Tibial nerve (tissue), 4 donors: ENCODE measurements around the gene HOGA1. TPM values are rescaled to one million over a fixed set of nuclear protein-coding genes. Genes with fewer than 3 reads are reported as not detected.
A peak's percentile ranks its signal among the peaks of the same experiment; 100 is the strongest.

Experiments used
- DNase-seq, 2 donors: peaks; one replicate each; pipeline ENCODE4 v3.0.0-alpha.2; 2019; ENCODE audit warnings: low spot score in 2 of 2
- H3K27ac ChIP-seq, 4 donors: fragments of 200-600 bp; sonication (generic) in 3 of 4; one replicate each; pipeline ENCODE4 v1.5.1; 2017 to 2019; ENCODE audit warnings: mild to moderate bottlenecking in 1 of 4
- H3K27me3 ChIP-seq, 2 donors: fragments of 200-600 bp; sonication (generic) in 1 of 2; one replicate each; pipeline versions ENCODE4 v1.5.1 to v1.6.0; 2017 to 2019
- H3K36me3 ChIP-seq, 3 donors: fragments of 200-600 bp; sonication (generic); one replicate each; pipeline ENCODE4 v1.5.1; 2018 to 2019
- H3K4me1 ChIP-seq, 4 donors: fragments of 200-600 bp; sonication (generic) in 3 of 4; one replicate each; pipeline ENCODE4 v1.5.1; 2017 to 2019
- H3K4me3 ChIP-seq, 4 donors: fragments of 200-600 bp; sonication (generic) in 3 of 4; one replicate each; pipeline ENCODE4 v1.5.1; 2017 to 2019; ENCODE audit warnings: mild to moderate bottlenecking in 1 of 4, moderate library complexity in 1 of 4
- H3K9me3 ChIP-seq, 4 donors: fragments of 200-600 bp; sonication (generic) in 3 of 4; one replicate each; pipeline ENCODE4 v1.5.1; 2017 to 2019
- CTCF ChIP-seq, 5 experiments: fragments of 200-600 bp in 3 of 5; fragments of 450-650 bp in 2 of 5; sonication (generic) in 3 of 5; IDR thresholded peaks; one replicate each; pipeline ENCODE4 v1.5.1; 2016 to 2019; ENCODE audit warnings: antibody characterized with exemption in 5 of 5, mild to moderate bottlenecking in 3 of 5, moderate library complexity in 2 of 5
- EP300 ChIP-seq, 2 donors: sonication (generic); formaldehyde crosslinking; IDR thresholded peaks; one replicate each; pipeline ENCODE4 v1.6.1; 2017; ENCODE audit warnings: antibody characterized with exemption in 2 of 2, mild to moderate bottlenecking in 1 of 2
- POLR2A ChIP-seq, 2 donors: fragments of 450-650 bp; IDR thresholded peaks; one replicate each; pipeline ENCODE4 v1.6.1; 2017; ENCODE audit warnings: antibody characterized with exemption in 2 of 2, mild to moderate bottlenecking in 2 of 2, moderate library complexity in 2 of 2
- WGBS, 2 donors: methylation state at CpG; one replicate each; pipeline ENCODE4 v1.1.5; 2018; 5-methylcytosine and 5-hydroxymethylcytosine counted together
- total RNA-seq, 4 donors: library from RNA; depleted of rRNA; stranded (reverse); fragments of >200 nt; gene quantifications; one replicate each; pipeline ENCODE4 v1.1.0, GENCODE V29; 2016

The HOGA1 gene
- total RNA-seq, 4 donors from 2014 or later: 3.6 to 31.6 (median 25.3) TPM

- H3K27ac ChIP-seq: no peak overlapping the region
- TF ChIP-seq EP300 (IDR thresholded peaks at IDR 0.05) (no peak), CTCF (IDR thresholded peaks at IDR 0.05) (no peak), POLR2A (IDR thresholded peaks at IDR 0.05) (no peak)
- no peaks in the 10 kb centered on the region for H3K36me3 ChIP-seq
- peaks cover 0 to 9% (median 3%) of the 10 kb centered on the region in 4 donors for H3K4me1 ChIP-seq
- 52 to 60% methylated on average over 5 of the region's 5 CpGs for WGBS, 2 donors
- no peak overlapping the region for H3K4me3 ChIP-seq
- no peak for DNase-seq
- H3K27me3 ChIP-seq: no peaks in the 10 kb centered on the region
- H3K9me3 ChIP-seq: no peaks in the 10 kb centered on the region
Measured at GRCh38 chr10:97590748-97591495, 6.7 kb downstream of the HOGA1 start.

GRCh38 chr10:97593421-97593820, 9.2 kb downstream of the HOGA1 start:
- no peaks in the 10 kb centered on the region for H3K36me3 ChIP-seq
- H3K4me3 ChIP-seq: no peak overlapping the region
- no peaks in the 10 kb centered on the region for H3K9me3 ChIP-seq
- WGBS, 2 donors: 44 to 46% methylated on average over 4 of the region's 4 CpGs
- H3K27ac ChIP-seq: peak overlapping the region in 1 of 4 donors; percentile 44
- H3K4me1 ChIP-seq: peaks cover 0 to 24% (median 6%) of the 10 kb centered on the region in 4 donors
- TF ChIP-seq POLR2A (IDR thresholded peaks at IDR 0.05): no peak
- no peak for TF ChIP-seq EP300 (IDR thresholded peaks at IDR 0.05)
- no peak for TF ChIP-seq CTCF (IDR thresholded peaks at IDR 0.05)
- no peaks in the 10 kb centered on the region for H3K27me3 ChIP-seq
- DNase-seq: peak in 1 of 2 donors; percentile 49

- TF ChIP-seq CTCF (IDR thresholded peaks at IDR 0.05): no peak
- TF ChIP-seq EP300 (IDR thresholded peaks at IDR 0.05): peak; percentile 24 to 85
- no peak for TF ChIP-seq POLR2A (IDR thresholded peaks at IDR 0.05)
- 52 to 53% methylated on average over 10 of the region's 10 CpGs for WGBS, 2 donors
- H3K4me3 ChIP-seq: no peak overlapping the region
- H3K9me3 ChIP-seq: no peaks in the 10 kb centered on the region
- DNase-seq: peak in 1 of 2 donors; percentile 73
- no peaks in the 10 kb centered on the region for H3K36me3 ChIP-seq
- H3K27ac ChIP-seq: peak overlapping the region; percentile 40 to 86 (median 78)
- H3K4me1 ChIP-seq: peaks cover 0 to 24% (median 6%) of the 10 kb centered on the region in 4 donors
- no peaks in the 10 kb centered on the region for H3K27me3 ChIP-seq
Measured at GRCh38 chr10:97596101-97597082, 12.2 kb downstream of the HOGA1 start.

GRCh38 chr10:97597778-97598177, 13.6 kb downstream of the HOGA1 start:
- Histone ChIP-seq H3K4me3 (no peak overlapping the region), H3K36me3 (no peaks in the 10 kb centered on the region), H3K9me3 (no peaks in the 10 kb centered on the region), H3K4me1 (peaks cover 0 to 24% (median 6%) of the 10 kb centered on the region in 4 donors), H3K27ac (peak overlapping the region in 1 of 4 donors; percentile 86), H3K27me3 (no peaks in the 10 kb centered on the region)
- no peak for DNase-seq
- TF ChIP-seq CTCF (IDR thresholded peaks at IDR 0.05): no peak
- no peak for TF ChIP-seq POLR2A (IDR thresholded peaks at IDR 0.05)
- no peak for TF ChIP-seq EP300 (IDR thresholded peaks at IDR 0.05)
- 87 to 88% methylated on average over 2 of the region's 2 CpGs for WGBS, 2 donors
